HG02798 (cell line): ENCODE data around the gene VLDLR.
"Not testable (repeated sequence)": the region's sequence is repeated elsewhere in the genome, so short reads cannot be mapped to it uniquely, and the experiment has no call there.

Experiments used
- ATAC-seq: cut with Tn5 transposase; IDR thresholded peaks from one replicate; pipeline ENCODE4 v1.9.1; 2021; ENCODE audit warnings: mild to moderate bottlenecking; ENCODE audit not compliant: unreplicated experiment, poor library complexity

Gene VLDLR

DNA sequence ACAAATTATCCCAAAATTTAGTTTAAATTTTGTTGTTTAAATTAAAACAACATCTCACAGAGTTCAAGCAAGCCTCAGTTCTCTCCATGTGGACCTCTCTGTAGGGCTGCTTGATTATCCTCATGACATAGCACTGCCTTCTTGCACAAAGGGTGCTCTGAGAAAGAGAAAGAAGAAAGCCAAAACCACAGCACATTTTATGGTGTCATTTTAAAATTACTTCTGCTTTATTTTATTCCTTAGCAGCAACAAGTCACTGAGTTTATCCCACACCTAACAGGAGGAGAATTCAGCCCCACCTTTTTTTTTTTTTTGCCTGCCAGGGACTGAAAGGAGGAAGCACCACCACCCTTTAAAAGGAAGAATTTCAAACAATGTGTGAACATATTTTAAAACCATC is 82.9 kb downstream of the VLDLR start:
- ATAC-seq, result no peak

DNA sequence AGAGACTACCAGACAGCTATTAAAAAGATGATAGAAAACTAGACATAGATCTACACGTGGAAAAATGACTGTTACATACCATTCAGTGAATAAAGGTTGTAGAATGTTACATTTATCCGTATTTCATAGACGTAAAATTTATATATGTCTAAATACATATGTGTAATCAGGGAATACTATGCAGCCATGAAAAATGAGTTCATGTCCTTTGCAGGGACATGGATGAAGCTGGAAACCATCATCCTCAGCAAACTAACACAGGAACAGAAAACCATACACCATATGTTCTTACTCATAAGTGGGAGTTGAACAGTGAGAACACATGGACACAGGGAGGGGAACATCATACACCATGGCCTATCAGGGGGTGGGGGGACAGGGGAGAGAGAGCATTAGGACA is 85.7 kb downstream of the VLDLR start:
- ATAC-seq, result not testable (repeated sequence)
